22Rv1 (cell line): ENCODE data around the gene MYEF2.

Experiments used
- CTCF ChIP-seq: fragments of 450-650 bp; IDR thresholded peaks from 2 replicates; pipeline ENCODE4 v1.5.1; 2017; ENCODE audit warnings: mild to moderate bottlenecking
- ZFX ChIP-seq: fragments of 450-650 bp; IDR thresholded peaks from 2 replicates; pipeline ENCODE4 v1.6.1; 2017; ENCODE audit warnings: antibody characterized with exemption, borderline replicate concordance

GRCh38 chr15:48144889-48145288 lies 33.2 kb downstream of the MYEF2 start:
- TF ChIP-seq CTCF, result no peak
- TF ChIP-seq ZFX, result no peak
